GM12875 (cell line): ENCODE results near the gene RAPH1.

Experiments used
- H3K4me3 ChIP-seq: one replicate; pipeline ENCODE4 v1.5.1; 2011; ENCODE audit warnings: low read depth, low read length, control low read depth
- CTCF ChIP-seq: IDR thresholded peaks from 2 replicates; pipeline ENCODE4 v1.5.1; 2011; ENCODE audit warnings: low read depth, mild to moderate bottlenecking, control low read depth, inconsistent platforms, low read length, moderate library complexity, borderline replicate concordance; ENCODE audit not compliant: insufficient read depth

The RAPH1 gene

GRCh38 chr2:203578759-203579643 is 43.9 kb upstream of the RAPH1 start:
- H3K4me3 ChIP-seq = no peak overlapping the region
- TF ChIP-seq CTCF = no peak

- H3K4me3 ChIP-seq = no peak overlapping the region
- no peak for TF ChIP-seq CTCF
Observed at GRCh38 chr2:203574824-203575223, 39.7 kb upstream of the RAPH1 start.

GRCh38 chr2:203572316-203572715 is 37.2 kb upstream of the RAPH1 start:
- H3K4me3 ChIP-seq = no peak overlapping the region
- TF ChIP-seq CTCF = no peak

- TF ChIP-seq CTCF = no peak
- H3K4me3 ChIP-seq = no peak overlapping the region
Observed at GRCh38 chr2:203569677-203570316, 34.7 kb upstream of the RAPH1 start.

GRCh38 chr2:203567691-203568090 is 32.6 kb upstream of the RAPH1 start:
- H3K4me3 ChIP-seq = no peak overlapping the region
- TF ChIP-seq CTCF = no peak

GRCh38 chr2:203566161-203566560 is 31.1 kb upstream of the RAPH1 start:
- no peak overlapping the region for H3K4me3 ChIP-seq
- TF ChIP-seq CTCF = no peak

GRCh38 chr2:203565076-203565475 is 30.0 kb upstream of the RAPH1 start:
- no peak overlapping the region for H3K4me3 ChIP-seq
- no peak for TF ChIP-seq CTCF
